Panc1 (cell line): ENCODE measurements around the gene SIL1. TPM values are rescaled to one million over a fixed set of nuclear protein-coding genes. Genes with fewer than 3 reads are reported as not detected.
"Not testable (repeated sequence)": the region's sequence is repeated elsewhere in the genome, so short reads cannot be mapped to it uniquely, and the experiment has no call there.

Experiments used
- ATAC-seq: fragments of 200-7000 bp; cut with Tn5 transposase; 2 replicates; pipeline ENCODE4 v1.9.1; 2020; ENCODE audit warnings: mild to moderate bottlenecking, moderate library complexity
- BruUV-seq: library from RNA; stranded (reverse); fragments of 400-500 nt; replicated peaks from 2 replicates; lab custom pipeline; 2021; lab: Mats Ljungman, UMichigan
- CTCF ChIA-PET: fragments of 300-600 bp; sonication (Branson Sonifier 250); formaldehyde crosslinking; loops from one replicate; lab custom pipeline; 2022; ENCODE audit warnings: antibody characterized with exemption; lab: Charles Lee
- POLR2A ChIA-PET: fragments of 300-600 bp; sonication (Branson Sonifier 250); formaldehyde crosslinking; loops from one replicate; lab custom pipeline; 2022; ENCODE audit warnings: antibody characterized with exemption; lab: Charles Lee
- DNase-seq: peaks from one replicate; pipeline ENCODE4 v3.0.0-alpha.2; 2010; ENCODE audit warnings: low read depth, low spot score
- H3K27ac ChIP-seq: 2 replicates; pipeline ENCODE4 v1.5.1; 2011; ENCODE audit warnings: mild to moderate bottlenecking, low read length, inconsistent platforms
- H3K27me3 ChIP-seq: fragments of 200-500 bp; sonication (Bioruptor generic); 2 replicates; pipeline ENCODE4 v1.6.0; 2014; ENCODE audit warnings: low read length, inconsistent platforms; ENCODE audit not compliant: control insufficient read depth, insufficient read depth
- H3K36me3 ChIP-seq: fragments of 200-500 bp; sonication (Bioruptor generic); 2 replicates; pipeline ENCODE4 v1.5.1; 2014; ENCODE audit warnings: inconsistent platforms, mild to moderate bottlenecking, low read length, moderate library complexity; ENCODE audit not compliant: control insufficient read depth, insufficient read depth
- H3K4me1 ChIP-seq: 2 replicates; pipeline ENCODE4 v1.5.1; 2011; ENCODE audit warnings: inconsistent platforms, mild to moderate bottlenecking, low read length, moderate library complexity; ENCODE audit not compliant: control insufficient read depth, insufficient read depth
- H3K4me3 ChIP-seq, 2 experiments: 2 replicates each; pipeline ENCODE4 v1.5.1; 2011 to 2012; ENCODE audit warnings: low read depth in 2 of 2, low read length in 2 of 2, mild to moderate bottlenecking in 2 of 2, inconsistent platforms in 1 of 2, moderate library complexity in 1 of 2
- H3K9me3 ChIP-seq: fragments of 200-500 bp; sonication (Bioruptor generic); 2 replicates; pipeline ENCODE4 v1.5.1; 2014; ENCODE audit warnings: low read depth, mild to moderate bottlenecking, inconsistent platforms, low read length, moderate library complexity; ENCODE audit not compliant: control insufficient read depth, insufficient read depth
- CTCF ChIP-seq: fragments of 450-650 bp; IDR thresholded peaks from 2 replicates; pipeline ENCODE4 v1.5.1; 2017; ENCODE audit warnings: mild to moderate bottlenecking
- POLR2AphosphoS5 ChIP-seq: IDR thresholded peaks from 2 replicates; pipeline ENCODE4 v1.6.1; 2012; ENCODE audit warnings: mild to moderate bottlenecking, low read depth, low read length, moderate library complexity
- REST ChIP-seq, 2 experiments: IDR thresholded peaks; 2 replicates each; pipeline ENCODE4 v1.6.1; 2011 to 2012; ENCODE audit warnings: low read depth in 2 of 2, control low read depth in 1 of 2, low read length in 1 of 2, mild to moderate bottlenecking in 1 of 2, moderate library complexity in 1 of 2; ENCODE audit not compliant: insufficient read depth in 1 of 2
- SIN3A ChIP-seq: IDR thresholded peaks from 2 replicates; pipeline ENCODE4 v1.6.1; 2012; ENCODE audit warnings: low read depth, mild to moderate bottlenecking, low read length, moderate library complexity, borderline replicate concordance; ENCODE audit not compliant: insufficient read depth
- TCF7L2 ChIP-seq: IDR thresholded peaks from 2 replicates; pipeline ENCODE4 v1.6.1; 2011; ENCODE audit warnings: mild to moderate bottlenecking, low read depth, low read length, inconsistent platforms
- in situ Hi-C: cut with HindIII; loops from 2 replicates; pipeline ENCODE4 v1.10.0; 2016; ENCODE audit warnings: low sequenced_read_pairs, low pct_unique_long_range_greater_than_20kb
- intact Hi-C: fragments of 100-400 bp; cut with micrococcal nuclease; formaldehyde crosslinking; loops from one replicate; pipeline ENCODE4 v1.10.0; 2022; ENCODE audit not compliant: unreplicated experiment
- total RNA-seq: library from RNA; stranded (reverse); gene quantifications from one replicate; pipeline ENCODE4 v1.2.1, GENCODE V29; 2021; ENCODE audit not compliant: unreplicated experiment

Gene SIL1
- total RNA-seq, 1 experiment from 2014 or later = 35.4 TPM

GRCh38 chr5:139038613-139039305, 159.4 kb downstream of the SIL1 start:
- TF ChIP-seq REST (IDR thresholded peaks at IDR 0.05; ENCODE audit: insufficient read depth in 1 of 2, low read depth in 2 of 2, low read length in 1 of 2) (no peak), CTCF (peak; percentile 9; the same call in 1 of the 2 replicates), POLR2AphosphoS5 (no peak)
- Histone ChIP-seq H3K27me3 (no peaks in the 10 kb centered on the region), H3K4me1 (no peaks in the 10 kb centered on the region), H3K9me3 (no peaks in the 10 kb centered on the region), H3K4me3 (no peak overlapping the region), H3K36me3 (no peaks in the 10 kb centered on the region), H3K27ac (no peak overlapping the region)
- ATAC-seq (no peak), DNase-seq (no peak)
- in situ Hi-C loops (no loop called here), intact Hi-C loops (no loop called here)
- ChIA-PET POLR2A (no interaction called here), CTCF (no interaction called here)
- no TSS peak for BruUV-seq

- TF ChIP-seq SIN3A (no peak), CTCF (no peak), POLR2AphosphoS5 (no peak), TCF7L2 (no peak), REST (IDR thresholded peaks at IDR 0.05; ENCODE audit: insufficient read depth in 1 of 2, low read depth in 2 of 2, low read length in 1 of 2) (no peak)
- Histone ChIP-seq H3K4me1 (no peaks in the 10 kb centered on the region), H3K4me3 (no peak overlapping the region), H3K27ac (no peak overlapping the region), H3K9me3 (no peaks in the 10 kb centered on the region), H3K27me3 (no peaks in the 10 kb centered on the region), H3K36me3 (no peaks in the 10 kb centered on the region)
- intact Hi-C loops = no loop called here
- BruUV-seq = no TSS peak
- CTCF ChIA-PET = no interaction called here
- no peak for DNase-seq
- in situ Hi-C loops = no loop called here
- ATAC-seq = no peak
- POLR2A ChIA-PET = no interaction called here
Measured at GRCh38 chr5:139037732-139038131, 160.4 kb downstream of the SIL1 start.

- POLR2A ChIA-PET, ATAC-seq, intact Hi-C loops, H3K9me3 ChIP-seq, DNase-seq, H3K36me3 ChIP-seq, H3K27me3 ChIP-seq, H3K4me1 ChIP-seq, CTCF ChIA-PET, H3K27ac ChIP-seq, H3K4me3 ChIP-seq, in situ Hi-C loops, BruUV-seq: not testable (repeated sequence)
Measured at GRCh38 chr5:139036332-139036731, 161.8 kb downstream of the SIL1 start.
